Embryonic facial prominence (tissue), 1 donor: ENCODE results near the gene ATP11A.

ENCODE experiments used
- DNase-seq: peaks from one replicate; pipeline ENCODE4 v3.0.0-alpha.2; 2016; ENCODE audit errors: extremely low spot score

Gene ATP11A

GRCh38 chr13:112819111-112819510 is 129.3 kb downstream of the ATP11A start:
- DNase-seq, result no peak

- DNase-seq, result no peak
Observed at GRCh38 chr13:112819816-112820215, 130.0 kb downstream of the ATP11A start.

GRCh38 chr13:112820318-112820717 is 130.5 kb downstream of the ATP11A start:
- no peak for DNase-seq

- no peak for DNase-seq
Observed at GRCh38 chr13:112821340-112822055, 131.7 kb downstream of the ATP11A start.

- no peak for DNase-seq
Observed at GRCh38 chr13:112822851-112823250, 133.0 kb downstream of the ATP11A start.

GRCh38 chr13:112824429-112824828 is 134.6 kb downstream of the ATP11A start:
- no peak for DNase-seq

- no peak for DNase-seq
Observed at GRCh38 chr13:112825071-112825470, 135.2 kb downstream of the ATP11A start.

- DNase-seq, result no peak
Observed at GRCh38 chr13:112825875-112826274, 136.0 kb downstream of the ATP11A start.

- DNase-seq, result no peak
Observed at GRCh38 chr13:112826565-112826964, 136.7 kb downstream of the ATP11A start.

GRCh38 chr13:112828082-112828699 is 138.4 kb downstream of the ATP11A start:
- no peak for DNase-seq

- DNase-seq, result no peak
Observed at GRCh38 chr13:112828756-112829155, 138.9 kb downstream of the ATP11A start.

- no peak for DNase-seq
Observed at GRCh38 chr13:112831196-112831595, 141.4 kb downstream of the ATP11A start.

GRCh38 chr13:112831801-112832200 is 142.0 kb downstream of the ATP11A start:
- no peak for DNase-seq

GRCh38 chr13:112832811-112833210 is 143.0 kb downstream of the ATP11A start:
- DNase-seq, result no peak

GRCh38 chr13:112833551-112834257 is 143.9 kb downstream of the ATP11A start:
- DNase-seq, result no peak

- DNase-seq, result no peak
Observed at GRCh38 chr13:112835344-112835743, 145.5 kb downstream of the ATP11A start.

- no peak for DNase-seq
Observed at GRCh38 chr13:112835796-112836195, 146.0 kb downstream of the ATP11A start.

GRCh38 chr13:112836940-112837339 is 147.1 kb downstream of the ATP11A start:
- no peak for DNase-seq

GRCh38 chr13:112837371-112838037 is 147.7 kb downstream of the ATP11A start:
- no peak for DNase-seq

- no peak for DNase-seq
Observed at GRCh38 chr13:112838038-112838841, 148.4 kb downstream of the ATP11A start.

GRCh38 chr13:112838842-112839117 is 148.9 kb downstream of the ATP11A start:
- no peak for DNase-seq
